Smooth muscle cell (in vitro differentiated cells): ENCODE data around the gene ACP3. TPM values are rescaled to one million over a fixed set of nuclear protein-coding genes. Genes with fewer than 3 reads are reported as not detected.
"Not testable (repeated sequence)": the region's sequence is repeated elsewhere in the genome, so short reads cannot be mapped to it uniquely, and the experiment has no call there.

ENCODE experiments used
- DNase-seq: peaks from one replicate; lab custom pipeline; 2025; ENCODE audit not compliant: unreplicated experiment; lab: John Stamatoyannopoulos, UW
- H2AFZ ChIP-seq: fragments of 200-600 bp; sonication (generic); 2 replicates; pipeline ENCODE4 v1.6.0; 2016; ENCODE audit warnings: antibody characterized with exemption, low read depth, mild to moderate bottlenecking
- H3F3A ChIP-seq: fragments of 200-600 bp; sonication (generic); 2 replicates; pipeline ENCODE4 v1.6.0; 2017; ENCODE audit warnings: antibody characterized with exemption, low read depth
- H3K27ac ChIP-seq: fragments of 200-600 bp; sonication (generic); 2 replicates; pipeline ENCODE4 v1.5.1; 2016; ENCODE audit warnings: low read depth, mild to moderate bottlenecking
- H3K27me3 ChIP-seq: fragments of 200-600 bp; sonication (generic); 2 replicates; pipeline ENCODE4 v1.6.1; 2016; ENCODE audit warnings: low read depth, mild to moderate bottlenecking
- H3K36me3 ChIP-seq: fragments of 200-600 bp; sonication (generic); 2 replicates; pipeline ENCODE4 v1.5.1; 2016; ENCODE audit warnings: low read depth
- H3K4me1 ChIP-seq: fragments of 200-600 bp; sonication (generic); 2 replicates; pipeline ENCODE4 v1.5.1; 2016; ENCODE audit warnings: low read depth
- H3K4me2 ChIP-seq: fragments of 200-600 bp; sonication (generic); 2 replicates; pipeline ENCODE4 v1.6.0; 2016; ENCODE audit warnings: mild to moderate bottlenecking
- H3K4me3 ChIP-seq: fragments of 200-600 bp; sonication (generic); 2 replicates; pipeline ENCODE4 v1.5.1; 2016; ENCODE audit warnings: mild to moderate bottlenecking
- H3K79me2 ChIP-seq: fragments of 200-600 bp; sonication (generic); 2 replicates; pipeline ENCODE4 v1.6.0; 2016; ENCODE audit warnings: low read depth, mild to moderate bottlenecking
- H3K9ac ChIP-seq: fragments of 200-600 bp; sonication (generic); 2 replicates; pipeline ENCODE4 v1.6.0; 2016; ENCODE audit warnings: low read depth
- H3K9me3 ChIP-seq: fragments of 200-600 bp; sonication (generic); replicated peaks from 2 replicates; pipeline ENCODE4 v1.5.1; 2016; ENCODE audit warnings: low read depth
- H4K20me1 ChIP-seq: fragments of 200-600 bp; sonication (generic); 2 replicates; pipeline ENCODE4 v1.6.0; 2016; ENCODE audit warnings: low read depth
- CTCF ChIP-seq: fragments of 200-600 bp; sonication (generic); IDR thresholded peaks from 2 replicates; pipeline ENCODE4 v1.5.1; 2017; ENCODE audit warnings: borderline replicate concordance, mild to moderate bottlenecking, antibody characterized with exemption; ENCODE audit not compliant: insufficient read depth, poor library complexity, severe bottlenecking
- WGBS: methylation state at CpG from one replicate; pipeline ENCODE4 v1.1.7; 2016; ENCODE audit warnings: low lambda C conversion rate; 5-methylcytosine and 5-hydroxymethylcytosine counted together
- polyA plus RNA-seq: library from polyadenylated mRNA; unstranded; fragments of >200 nt; fragmentation: Nextera tagmentation; extraction: Ambion mirVana; gene quantifications from 2 replicates; pipeline ENCODE4 v1.2.1, GENCODE V29; 2016
- total RNA-seq: library from RNA; depleted of rRNA; stranded (reverse); fragments of >200 nt; gene quantifications from 2 replicates; pipeline ENCODE4 v1.2.3, GENCODE V29; 2014

Gene ACP3
- total and polyA plus RNA-seq, 2 experiments from 2014 or later, result 35.8 to 36.6 TPM

GRCh38 chr3:132381348-132381944 lies 64.2 kb downstream of the ACP3 start:
- Histone ChIP-seq H3K79me2 (no peaks in the 10 kb centered on the region), H3K36me3 (no peaks in the 10 kb centered on the region), H3K4me1 (no peaks in the 10 kb centered on the region), H4K20me1 (no peaks in the 10 kb centered on the region), H3K4me3 (no peak overlapping the region), H3K9ac (no peak overlapping the region), H3K9me3 (no peaks in the 10 kb centered on the region), H3F3A (no peaks in the 10 kb centered on the region), H3K27me3 (no peaks in the 10 kb centered on the region), H3K27ac (no peak overlapping the region), H3K4me2 (no peak overlapping the region), H2AFZ (no peak overlapping the region)
- no peak for TF ChIP-seq CTCF
- WGBS, result 91% methylated on average over 14 of the region's 14 CpGs
- DNase-seq, result no peak

- no peaks in the 10 kb centered on the region for H3K9me3 ChIP-seq
- H3K4me2 ChIP-seq, result no peak overlapping the region
- DNase-seq, result no peak
- no peak overlapping the region for H3K4me3 ChIP-seq
- H3F3A ChIP-seq, result no peaks in the 10 kb centered on the region
- H3K36me3 ChIP-seq, result no peaks in the 10 kb centered on the region
- no peak overlapping the region for H3K9ac ChIP-seq
- no peak overlapping the region for H3K27ac ChIP-seq
- no peaks in the 10 kb centered on the region for H3K79me2 ChIP-seq
- 17% methylated on average over 4 of the region's 4 CpGs for WGBS
- no peaks in the 10 kb centered on the region for H4K20me1 ChIP-seq
- no peaks in the 10 kb centered on the region for H3K27me3 ChIP-seq
- no peak overlapping the region for H2AFZ ChIP-seq
- H3K4me1 ChIP-seq, result no peaks in the 10 kb centered on the region
- TF ChIP-seq CTCF, result no peak
Observed at GRCh38 chr3:132382267-132382666, 65.1 kb downstream of the ACP3 start.

- Histone ChIP-seq H3K4me1 (no peaks in the 10 kb centered on the region), H3K9ac (no peak overlapping the region), H3F3A (no peaks in the 10 kb centered on the region), H3K4me3 (no peak overlapping the region), H4K20me1 (no peaks in the 10 kb centered on the region), H3K4me2 (no peak overlapping the region), H3K36me3 (no peaks in the 10 kb centered on the region), H3K79me2 (no peaks in the 10 kb centered on the region), H2AFZ (no peak overlapping the region), H3K9me3 (no peaks in the 10 kb centered on the region), H3K27ac (no peak overlapping the region), H3K27me3 (no peaks in the 10 kb centered on the region)
- no peak for DNase-seq
- no peak for TF ChIP-seq CTCF
Observed at GRCh38 chr3:132382688-132383194, 65.5 kb downstream of the ACP3 start.

- Histone ChIP-seq H3K4me3 (no peak overlapping the region), H2AFZ (no peak overlapping the region), H3K36me3 (no peaks in the 10 kb centered on the region), H3F3A (no peaks in the 10 kb centered on the region), H3K27ac (no peak overlapping the region), H3K9me3 (no peaks in the 10 kb centered on the region), H3K4me2 (no peak overlapping the region), H3K9ac (no peak overlapping the region), H3K27me3 (no peaks in the 10 kb centered on the region), H3K4me1 (no peaks in the 10 kb centered on the region), H3K79me2 (no peaks in the 10 kb centered on the region), H4K20me1 (no peaks in the 10 kb centered on the region)
- 93% methylated on average over 8 of the region's 8 CpGs for WGBS
- no peak for TF ChIP-seq CTCF
- DNase-seq, result no peak
Observed at GRCh38 chr3:132386259-132386658, 69.1 kb downstream of the ACP3 start.

- H3K4me1 ChIP-seq, H3K27ac ChIP-seq, H3K9me3 ChIP-seq, H3K9ac ChIP-seq, H3K79me2 ChIP-seq, H4K20me1 ChIP-seq, H3K4me2 ChIP-seq, H2AFZ ChIP-seq, H3K4me3 ChIP-seq, H3K27me3 ChIP-seq, H3F3A ChIP-seq, DNase-seq, H3K36me3 ChIP-seq: not testable (repeated sequence)
- 83% methylated on average over 1 of the region's 1 CpG for WGBS
Observed at GRCh38 chr3:132392675-132393074, 75.5 kb downstream of the ACP3 start.
